HAP-1 (cell line): ENCODE data around the gene KCNMA1.

Source experiments
- DNase-seq, 2 experiments: peaks; one replicate each; pipeline ENCODE4 v3.0.0-alpha.2; 2016 to 2020; ENCODE audit warnings: low spot score in 2 of 2
- H3K27me3 ChIP-seq: fragments of 250-450 bp; sonication (Bioruptor Pico); 2 replicates; pipeline ENCODE4 v1.5.1; 2020; ENCODE audit warnings: low read depth, mild to moderate bottlenecking, moderate library complexity
- H3K36me3 ChIP-seq: fragments of 250-450 bp; sonication (Bioruptor Pico); replicated peaks from 2 replicates; pipeline ENCODE4 v1.5.1; 2020; ENCODE audit warnings: mild to moderate bottlenecking
- H3K4me1 ChIP-seq: fragments of 250-450 bp; sonication (Bioruptor Pico); 2 replicates; pipeline ENCODE4 v1.5.1; 2020; ENCODE audit warnings: mild to moderate bottlenecking
- H3K4me3 ChIP-seq: fragments of 250-450 bp; sonication (Bioruptor Pico); 2 replicates; pipeline ENCODE4 v1.5.1; 2020; ENCODE audit warnings: mild to moderate bottlenecking, moderate library complexity
- H3K9me3 ChIP-seq: fragments of 250-450 bp; sonication (Bioruptor Pico); 2 replicates; pipeline ENCODE4 v1.5.1; 2020; ENCODE audit warnings: mild to moderate bottlenecking, moderate library complexity
- in situ Hi-C: fragments of 300-500 bp; cut with MboI; formaldehyde crosslinking; loops from 3 replicates; pipeline ENCODE4 v1.14.3; 2020; ENCODE audit warnings: low sequenced_read_pairs, inconsistent platforms, mixed read lengths

Gene KCNMA1

GRCh38 chr10:77428691-77429395 lies 208.8 kb downstream of the KCNMA1 start:
- Histone ChIP-seq H3K9me3 (no peaks in the 10 kb centered on the region), H3K4me1 (no peaks in the 10 kb centered on the region), H3K36me3 (no peaks in the 10 kb centered on the region), H3K27me3 (no peaks in the 10 kb centered on the region), H3K4me3 (no peak overlapping the region)
- in situ Hi-C loops: no loop called here
- DNase-seq: no peak

DNA sequence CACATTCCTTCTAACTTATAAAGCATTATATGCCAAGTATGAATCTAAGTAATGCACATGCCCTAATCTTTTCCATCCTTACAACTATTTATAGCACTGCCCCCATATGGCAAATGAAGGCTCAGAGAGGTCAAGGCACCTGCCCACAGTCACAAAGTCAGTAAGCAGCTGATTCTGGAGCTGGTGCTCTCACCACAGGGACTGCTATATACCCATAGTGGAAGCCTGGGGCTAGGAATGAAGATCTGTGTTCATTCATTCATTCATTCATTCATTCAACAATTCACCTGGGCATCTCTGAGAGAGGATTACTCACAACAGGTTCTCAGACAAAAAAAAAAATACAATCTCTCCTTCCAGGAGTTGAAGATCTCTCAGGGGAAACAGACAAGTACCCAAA lies 213.4 kb downstream of the KCNMA1 start:
- H3K9me3 ChIP-seq: no peaks in the 10 kb centered on the region

GRCh38 chr10:77422491-77423338 lies 214.9 kb downstream of the KCNMA1 start:
- no peaks in the 10 kb centered on the region for H3K9me3 ChIP-seq
- H3K4me3 ChIP-seq: no peak overlapping the region
- no peaks in the 10 kb centered on the region for H3K27me3 ChIP-seq
- DNase-seq: no peak
- no peaks in the 10 kb centered on the region for H3K4me1 ChIP-seq
- H3K36me3 ChIP-seq: no peaks in the 10 kb centered on the region
- in situ Hi-C loops: no loop called here

More for the DNA sequence above, 213.4 kb downstream of the KCNMA1 start:
- in situ Hi-C loops: no loop called here
- no peak overlapping the region for H3K4me3 ChIP-seq
- no peaks in the 10 kb centered on the region for H3K4me1 ChIP-seq
- no peaks in the 10 kb centered on the region for H3K36me3 ChIP-seq
- DNase-seq: no peak
- no peaks in the 10 kb centered on the region for H3K27me3 ChIP-seq

GRCh38 chr10:77421591-77421990 lies 216.0 kb downstream of the KCNMA1 start:
- in situ Hi-C loops: no loop called here
- H3K9me3 ChIP-seq: no peaks in the 10 kb centered on the region
- H3K4me1 ChIP-seq: no peaks in the 10 kb centered on the region
- no peaks in the 10 kb centered on the region for H3K27me3 ChIP-seq
- H3K4me3 ChIP-seq: no peak overlapping the region
- no peaks in the 10 kb centered on the region for H3K36me3 ChIP-seq
- no peak for DNase-seq

DNA sequence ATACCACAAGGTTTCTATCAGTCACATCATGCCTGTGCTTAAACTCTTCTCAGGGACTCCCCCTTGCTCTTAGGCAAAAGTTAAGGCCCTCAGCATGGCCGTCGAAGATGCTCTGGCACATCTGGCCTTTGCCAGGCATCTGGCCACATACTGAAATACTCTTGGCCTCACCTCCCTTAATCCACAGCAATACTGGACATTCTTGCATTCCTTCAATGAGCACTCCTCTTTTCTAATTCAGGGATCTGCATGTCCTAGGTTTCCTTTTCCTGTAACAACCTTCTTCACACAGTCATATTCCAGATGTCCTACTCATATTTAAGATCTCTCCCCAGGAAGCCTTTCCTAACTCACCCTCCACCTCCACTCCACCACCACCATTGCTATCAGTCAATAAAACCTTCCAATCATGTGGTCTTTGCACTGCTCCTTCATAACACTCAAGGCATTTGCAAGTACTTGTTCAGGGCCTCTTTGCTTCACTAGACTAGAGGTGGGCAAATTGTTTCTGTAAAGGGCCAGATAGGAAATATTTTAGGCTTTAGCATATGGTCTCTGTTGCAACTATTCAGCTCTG lies 216.6 kb downstream of the KCNMA1 start:
- Histone ChIP-seq H3K36me3 (no peaks in the 10 kb centered on the region), H3K9me3 (no peaks in the 10 kb centered on the region), H3K4me3 (no peak overlapping the region), H3K27me3 (no peaks in the 10 kb centered on the region), H3K4me1 (no peaks in the 10 kb centered on the region)
- in situ Hi-C loops: no loop called here
- no peak for DNase-seq

- DNase-seq: no peak
- no peak overlapping the region for H3K4me3 ChIP-seq
- H3K4me1 ChIP-seq: no peaks in the 10 kb centered on the region
- no peaks in the 10 kb centered on the region for H3K36me3 ChIP-seq
- H3K9me3 ChIP-seq: no peaks in the 10 kb centered on the region
- H3K27me3 ChIP-seq: 0 out of 2 replicates have a peak, but pooled peaks cover 2% of the 10 kb centered on the region
- in situ Hi-C loops: no loop called here
These were observed 217.6 kb downstream of the KCNMA1 start for GRCh38 chr10:77419979-77420378.

- Histone ChIP-seq H3K36me3 (no peaks in the 10 kb centered on the region), H3K4me3 (no peak overlapping the region), H3K4me1 (no peaks in the 10 kb centered on the region), H3K27me3 (0 out of 2 replicates have a peak, but pooled peaks cover 2% of the 10 kb centered on the region), H3K9me3 (no peaks in the 10 kb centered on the region)
- no peak for DNase-seq
- in situ Hi-C loops: no loop called here
These were observed 218.6 kb downstream of the KCNMA1 start for GRCh38 chr10:77419056-77419455.

DNA sequence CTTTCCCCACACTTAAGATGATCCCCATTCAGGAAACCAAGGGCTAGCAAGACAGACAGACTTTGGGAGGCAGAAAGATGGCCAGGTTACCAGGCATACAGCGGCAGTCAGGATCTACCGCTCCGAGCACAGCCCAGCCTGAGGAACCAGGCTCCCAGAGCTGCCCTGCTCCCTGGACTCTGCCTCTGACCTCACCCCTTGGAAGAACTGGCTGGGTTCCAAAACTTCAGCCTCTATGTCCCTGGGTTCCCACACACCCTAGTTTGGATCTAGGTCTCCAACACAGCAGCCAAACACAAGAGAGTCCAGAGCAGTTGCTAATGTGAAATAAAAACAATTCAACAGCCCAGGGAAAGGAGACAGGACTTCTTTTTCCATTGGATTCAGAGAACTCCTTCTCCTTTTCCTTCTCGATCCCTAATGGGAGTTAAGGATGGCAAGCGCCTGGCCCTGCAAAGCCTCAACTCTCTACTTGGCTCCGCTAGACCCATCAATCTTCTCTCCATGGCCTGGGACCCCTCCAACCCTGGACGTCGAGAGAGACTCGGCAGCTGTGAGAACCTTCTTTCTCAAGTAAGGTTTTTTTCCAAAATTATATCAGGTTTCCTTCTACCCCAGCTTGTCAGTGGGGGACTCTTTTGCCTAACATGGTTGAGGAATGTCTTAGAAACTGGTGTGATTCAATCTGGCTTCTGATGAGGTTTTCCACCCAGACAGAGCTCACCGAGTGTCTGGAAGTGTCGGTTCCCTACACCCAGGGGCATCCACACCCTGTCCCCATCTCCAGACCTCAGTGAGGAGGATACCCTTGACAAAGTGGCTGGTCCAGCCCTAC lies 219.6 kb downstream of the KCNMA1 start:
- H3K36me3 ChIP-seq: no peaks in the 10 kb centered on the region
- H3K4me3 ChIP-seq: no peak overlapping the region
- 0 out of 2 replicates have a peak, but pooled peaks cover 2% of the 10 kb centered on the region for H3K27me3 ChIP-seq
- in situ Hi-C loops: no loop called here
- H3K4me1 ChIP-seq: no peaks in the 10 kb centered on the region
- no peaks in the 10 kb centered on the region for H3K9me3 ChIP-seq
- DNase-seq: no peak

DNA sequence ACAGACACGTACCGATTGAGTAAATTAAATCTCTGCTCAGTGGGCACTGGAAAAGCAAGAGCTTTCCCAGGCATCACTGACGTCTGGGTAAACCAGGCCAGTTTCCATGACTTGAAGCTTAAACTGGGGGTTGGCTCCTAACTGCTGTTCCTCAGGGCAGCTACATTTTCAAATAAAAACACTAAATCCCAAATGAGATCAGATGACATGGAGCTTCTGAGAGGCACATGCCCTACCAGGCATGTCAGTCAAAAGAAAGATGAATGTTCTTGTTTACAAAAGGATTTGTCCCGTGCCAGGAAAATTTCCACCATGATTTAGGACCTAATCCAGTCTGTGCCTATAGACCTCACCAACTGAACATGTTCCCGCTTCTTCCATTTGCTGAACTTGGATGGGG lies 220.2 kb downstream of the KCNMA1 start:
- in situ Hi-C loops: no loop called here
- Histone ChIP-seq H3K4me3 (no peak overlapping the region), H3K27me3 (0 out of 2 replicates have a peak, but pooled peaks cover 2% of the 10 kb centered on the region), H3K4me1 (no peaks in the 10 kb centered on the region), H3K9me3 (no peaks in the 10 kb centered on the region), H3K36me3 (no peaks in the 10 kb centered on the region)
- DNase-seq: no peak

GRCh38 chr10:77416311-77417135 lies 221.1 kb downstream of the KCNMA1 start:
- Histone ChIP-seq H3K4me3 (no peak overlapping the region), H3K27me3 (peaks cover 2% of the 10 kb centered on the region; the same call in 1 of the 2 replicates), H3K36me3 (no peaks in the 10 kb centered on the region), H3K4me1 (no peaks in the 10 kb centered on the region), H3K9me3 (no peaks in the 10 kb centered on the region)
- in situ Hi-C loops: no loop called here
- no peak for DNase-seq

DNA sequence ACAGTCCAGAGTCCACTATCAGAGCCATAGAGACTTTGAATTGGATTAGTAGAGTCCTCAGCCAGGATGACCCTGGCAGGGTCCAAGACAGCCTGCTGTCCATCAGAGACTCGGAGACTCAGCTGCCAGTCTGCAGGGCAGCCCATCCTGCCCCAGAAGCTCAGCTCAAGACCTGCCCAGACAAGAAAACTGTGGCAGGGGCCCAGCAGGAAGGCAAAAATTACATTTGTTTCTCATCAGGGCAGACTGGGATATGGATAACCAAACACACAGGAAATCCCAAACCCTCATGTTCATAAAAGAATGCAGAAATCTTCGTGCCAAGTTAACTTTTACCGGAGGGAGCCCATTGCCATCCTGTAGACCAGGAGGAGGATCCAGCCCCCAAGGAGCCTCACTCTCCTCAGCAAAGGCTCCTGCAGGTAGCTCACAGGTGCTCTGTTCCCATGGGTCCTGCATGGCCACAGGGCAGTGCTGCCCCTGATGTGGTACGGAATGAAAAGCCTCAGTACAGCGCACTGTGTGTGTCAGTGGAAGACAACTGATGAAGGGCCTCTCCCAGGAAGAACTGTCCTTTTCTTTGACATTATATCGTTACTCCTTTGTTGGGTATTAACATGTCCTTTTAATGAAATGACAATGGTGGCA lies 222.2 kb downstream of the KCNMA1 start:
- Histone ChIP-seq H3K4me1 (no peaks in the 10 kb centered on the region), H3K27me3 (peaks cover 4% of the 10 kb centered on the region; the same call in 1 of the 2 replicates), H3K36me3 (no peaks in the 10 kb centered on the region), H3K4me3 (no peak overlapping the region), H3K9me3 (no peaks in the 10 kb centered on the region)
- DNase-seq: no peak
- in situ Hi-C loops: no loop called here

- no peaks in the 10 kb centered on the region for H3K36me3 ChIP-seq
- H3K9me3 ChIP-seq: no peaks in the 10 kb centered on the region
- no peak overlapping the region for H3K4me3 ChIP-seq
- no peaks in the 10 kb centered on the region for H3K4me1 ChIP-seq
- no peak for DNase-seq
- in situ Hi-C loops: no loop called here
- H3K27me3 ChIP-seq: peaks cover 4% of the 10 kb centered on the region; the same call in 1 of the 2 replicates
These were observed 224.4 kb downstream of the KCNMA1 start for GRCh38 chr10:77413231-77413630.
